ENCODE results near the gene FOSB.

Gene FOSB

DNA sequence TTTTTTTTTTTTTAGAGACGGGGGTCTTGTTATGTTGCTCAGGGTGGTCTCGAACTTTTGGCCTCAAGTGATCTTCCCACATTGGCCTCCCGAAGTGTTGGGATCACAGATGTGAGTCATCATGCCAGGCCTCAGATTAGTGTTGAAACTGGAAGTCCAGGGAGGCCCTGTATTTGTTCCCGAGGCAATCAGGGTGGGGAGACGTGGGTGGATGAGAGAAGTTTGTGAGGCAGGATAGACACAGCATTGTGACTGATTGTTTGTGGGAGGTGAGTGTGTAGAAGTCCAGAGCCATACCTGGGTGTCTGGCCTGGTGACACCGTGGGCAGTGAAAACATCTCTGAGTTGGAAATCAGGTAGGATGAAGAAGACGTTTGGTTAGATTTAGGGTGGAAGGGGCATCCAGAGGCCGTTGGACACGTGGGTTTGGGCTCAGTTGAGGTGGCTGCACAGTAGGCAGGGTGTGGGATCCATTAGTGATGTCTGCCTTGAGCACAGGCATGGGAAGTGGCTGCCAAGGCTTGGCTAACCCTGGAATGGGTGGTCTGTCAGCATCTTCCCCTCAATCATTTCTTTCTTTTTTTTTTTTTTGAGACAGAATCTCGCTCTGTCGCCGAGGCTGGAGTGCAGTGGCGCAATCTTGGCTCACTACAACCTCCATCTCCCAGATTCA, 16.6 kb downstream of the FOSB start:
- no peak for DNase-seq (ENCODE audit: low spot score)

DNA sequence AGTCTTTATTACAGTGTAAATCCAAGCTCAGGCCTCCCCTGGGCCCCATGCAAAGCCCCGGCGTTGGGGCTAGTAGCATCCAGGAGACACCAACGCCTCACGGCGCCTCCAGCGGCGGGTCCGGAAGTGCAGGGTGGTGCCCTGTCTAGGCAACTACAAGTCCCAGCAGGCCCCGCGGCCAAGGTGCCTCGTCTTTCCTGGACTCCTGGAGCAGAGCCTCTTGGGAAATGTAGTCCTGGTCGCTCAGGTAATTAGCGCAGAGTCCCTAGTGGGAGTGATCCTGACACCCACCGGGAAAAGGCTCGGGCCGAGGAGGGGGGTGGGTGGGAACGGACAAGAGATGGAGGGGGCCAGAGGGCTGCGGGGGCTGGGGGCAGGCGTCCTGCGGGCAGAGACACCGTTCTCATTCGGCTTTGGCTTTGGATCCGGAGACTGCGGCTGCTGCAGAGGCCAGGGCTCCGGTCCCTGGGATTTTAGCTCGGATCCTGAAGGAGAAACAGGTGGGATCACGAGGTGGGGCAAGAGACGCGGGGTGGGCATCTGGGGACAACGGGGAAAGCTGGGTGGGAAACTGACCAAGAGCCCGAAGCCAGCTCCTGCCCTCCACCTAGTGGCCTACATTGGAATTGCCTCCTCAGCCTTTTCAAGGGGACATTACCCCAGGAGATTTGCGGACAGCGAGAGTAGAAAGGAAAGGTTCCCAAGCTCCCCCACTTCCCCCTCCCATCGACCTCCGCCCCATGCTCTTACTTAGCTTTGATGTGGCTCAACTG, 17.7 kb downstream of the FOSB start:
- DNase-seq (ENCODE audit: low spot score) = peak; percentile 88

DNA sequence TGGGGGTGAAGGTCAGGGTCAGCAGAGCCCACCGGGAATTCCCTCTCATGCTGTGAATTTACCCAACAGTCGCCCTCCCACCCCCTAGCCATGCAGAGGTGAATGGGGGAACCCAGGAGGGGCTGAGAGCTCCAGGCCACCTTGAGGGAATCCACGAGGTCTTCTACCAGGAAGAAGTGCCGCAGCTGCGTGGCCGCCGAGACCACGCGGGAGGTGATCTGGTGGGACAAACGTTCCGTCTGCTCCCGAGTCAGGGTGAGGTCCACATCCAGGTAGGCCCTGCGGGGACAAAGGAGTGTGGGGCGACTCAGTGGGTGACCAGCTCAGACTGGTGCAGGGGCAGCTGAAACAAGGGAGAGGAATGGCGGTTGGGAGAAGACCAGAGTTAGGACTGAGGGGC, 20.9 kb downstream of the FOSB start:
- DNase-seq (ENCODE audit: low spot score) = no peak

DNA sequence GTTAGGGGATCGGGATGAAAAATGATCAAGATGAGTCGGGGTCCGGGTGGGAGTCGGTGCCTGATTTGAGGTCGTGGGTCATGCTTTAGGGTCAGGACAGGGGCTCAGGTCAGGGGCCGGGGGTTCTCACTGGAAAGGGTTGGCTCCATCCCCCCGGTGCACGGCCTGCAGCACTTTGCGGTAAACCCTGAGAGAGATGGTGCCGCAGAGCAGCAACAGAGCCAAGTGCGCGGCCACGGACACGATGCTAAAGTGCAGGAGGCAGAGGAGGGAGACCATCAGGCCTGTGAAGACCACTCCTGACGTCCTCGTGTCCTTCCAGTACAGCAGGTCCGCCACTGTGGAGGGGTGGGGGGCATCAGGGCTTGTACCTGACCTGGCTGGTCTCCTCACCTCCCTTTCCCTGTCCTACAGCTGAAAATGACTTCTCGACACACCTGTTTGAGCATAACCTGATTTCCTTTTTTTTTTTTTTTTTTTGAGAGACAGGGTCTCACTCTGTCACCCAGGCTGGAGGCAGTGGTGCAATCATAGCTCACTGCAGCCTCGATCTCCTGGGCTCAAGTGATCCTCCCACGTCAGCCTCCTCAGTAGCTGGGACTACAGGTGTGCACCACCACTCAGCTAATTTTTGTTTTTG, 21.5 kb downstream of the FOSB start:
- no peak for DNase-seq (ENCODE audit: low spot score)

GRCh38 chr19:45492137-45492626, 24.4 kb downstream of the FOSB start:
- DNase-seq (ENCODE audit: low spot score) = no peak

DNA sequence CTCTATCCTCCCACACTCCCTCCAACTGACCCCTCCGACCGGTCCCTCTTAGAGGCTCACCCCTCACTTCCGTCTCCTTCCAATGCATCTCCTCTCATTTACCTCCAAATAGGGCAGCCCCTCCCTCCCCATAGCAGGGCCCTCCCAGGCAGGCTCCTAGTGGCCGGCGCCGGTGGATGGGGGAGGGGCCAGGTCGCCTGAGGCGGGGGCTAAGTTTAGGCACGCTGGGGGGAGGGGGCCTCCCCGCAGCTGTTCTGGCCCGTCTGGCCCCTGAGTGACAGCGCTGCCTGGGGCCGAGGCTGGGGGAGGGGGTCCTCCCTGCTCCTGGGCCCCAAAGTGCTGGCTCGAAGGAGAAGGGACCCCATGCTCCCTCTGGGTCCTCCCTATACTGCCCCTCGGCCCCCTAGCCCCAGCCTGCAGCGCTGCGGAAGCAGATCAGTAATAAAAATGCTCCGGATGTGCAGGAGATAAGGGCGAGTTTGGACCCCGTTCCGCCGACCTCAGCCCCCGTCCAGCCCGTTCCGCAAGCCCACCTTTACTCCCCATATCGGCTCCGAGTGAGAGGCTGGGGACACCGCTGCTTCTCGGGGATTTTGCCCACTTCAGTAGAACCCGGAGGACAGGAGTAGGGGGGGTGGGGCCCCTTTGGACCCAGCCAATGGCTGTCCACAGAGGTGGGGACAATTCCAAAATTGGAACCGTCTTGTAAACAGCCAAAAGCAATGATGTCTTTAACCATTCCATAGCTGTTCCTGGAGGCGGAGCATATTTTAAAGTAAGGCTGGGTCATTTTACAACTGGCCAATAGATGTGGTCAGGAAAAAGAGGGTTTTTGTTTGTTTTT, 25.1 kb downstream of the FOSB start:
- peak; percentile 88 for DNase-seq (ENCODE audit: low spot score)

- DNase-seq (ENCODE audit: low spot score) = no peak
These were observed 26.6 kb downstream of the FOSB start for GRCh38 chr19:45494261-45494916.

- no peak for DNase-seq (ENCODE audit: low spot score)
These were observed 27.4 kb downstream of the FOSB start for GRCh38 chr19:45495178-45495577.

DNA sequence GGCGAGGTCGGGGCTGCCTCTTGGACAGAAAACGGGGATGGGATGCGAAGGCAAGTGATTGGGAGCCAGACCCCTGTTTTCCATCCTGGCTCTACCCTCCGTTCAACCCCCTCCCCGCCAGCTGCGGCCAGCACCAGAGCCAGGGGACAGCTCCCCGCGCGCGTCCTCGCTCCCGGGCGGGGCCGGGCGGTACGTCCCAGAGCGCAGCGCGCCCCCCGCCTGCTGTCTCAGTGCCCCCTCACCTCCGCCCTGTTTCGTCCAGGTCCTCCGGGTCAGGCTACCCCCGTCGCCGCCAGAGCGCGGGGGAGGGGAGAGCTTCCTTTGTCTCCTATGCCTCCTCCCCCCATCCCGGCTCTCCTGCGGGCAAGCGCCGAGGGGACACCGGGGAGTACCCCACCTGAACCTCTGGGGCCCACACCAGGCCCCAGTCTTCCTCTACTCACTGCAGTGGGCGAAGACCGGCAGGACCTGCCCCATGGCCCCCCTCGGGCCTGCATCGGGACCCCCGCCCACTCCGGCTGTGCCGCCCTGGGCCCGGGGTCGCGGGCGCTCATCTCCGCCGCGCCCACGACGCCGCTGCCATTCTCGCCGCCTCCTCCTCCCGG, 28.7 kb downstream of the FOSB start:
- no peak for DNase-seq (ENCODE audit: low spot score)

GRCh38 chr19:45497791-45498190, 30.0 kb downstream of the FOSB start:
- DNase-seq (ENCODE audit: low spot score) = no peak

DNA sequence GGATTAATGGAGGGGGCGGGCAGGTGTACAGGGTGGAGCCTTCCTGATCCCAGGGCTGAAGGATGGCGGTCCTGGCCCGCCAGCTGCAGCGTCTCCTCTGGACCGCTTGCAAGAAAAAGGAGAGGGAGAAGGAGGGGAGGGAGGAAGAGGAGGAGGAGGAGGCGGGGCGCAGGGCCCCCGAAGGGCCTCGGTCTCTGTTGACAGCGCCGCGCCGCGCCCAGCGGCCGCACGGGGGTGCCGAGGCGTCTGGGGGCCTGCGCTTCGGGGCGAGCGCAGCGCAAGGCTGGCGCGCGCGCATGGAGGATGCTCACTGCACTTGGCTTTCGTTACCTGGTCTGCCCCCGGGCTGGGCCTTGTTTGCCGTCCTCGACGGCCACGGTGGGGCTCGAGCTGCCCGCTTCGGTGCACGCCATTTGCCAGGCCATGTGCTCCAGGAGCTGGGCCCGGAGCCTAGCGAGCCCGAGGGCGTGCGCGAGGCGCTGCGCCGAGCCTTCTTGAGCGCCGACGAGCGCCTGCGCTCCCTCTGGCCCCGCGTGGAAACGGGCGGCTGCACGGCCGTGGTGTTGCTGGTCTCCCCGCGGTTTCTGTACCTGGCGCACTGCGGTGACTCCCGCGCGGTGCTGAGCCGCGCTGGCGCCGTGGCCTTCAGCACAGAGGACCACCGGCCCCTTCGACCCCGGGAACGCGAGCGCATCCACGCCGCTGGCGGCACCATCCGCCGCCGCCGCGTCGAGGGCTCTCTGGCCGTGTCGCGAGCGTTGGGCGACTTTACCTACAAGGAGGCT, 30.8 kb downstream of the FOSB start, which contains the start of gene PPM1N:
Gene PPM1N, plus strand, starts transcription at position 33 of the 785 bp plus-strand sequence. Its CDS starts 30 bp downstream, at position 63.
- DNase-seq (ENCODE audit: low spot score) = no peak

DNA sequence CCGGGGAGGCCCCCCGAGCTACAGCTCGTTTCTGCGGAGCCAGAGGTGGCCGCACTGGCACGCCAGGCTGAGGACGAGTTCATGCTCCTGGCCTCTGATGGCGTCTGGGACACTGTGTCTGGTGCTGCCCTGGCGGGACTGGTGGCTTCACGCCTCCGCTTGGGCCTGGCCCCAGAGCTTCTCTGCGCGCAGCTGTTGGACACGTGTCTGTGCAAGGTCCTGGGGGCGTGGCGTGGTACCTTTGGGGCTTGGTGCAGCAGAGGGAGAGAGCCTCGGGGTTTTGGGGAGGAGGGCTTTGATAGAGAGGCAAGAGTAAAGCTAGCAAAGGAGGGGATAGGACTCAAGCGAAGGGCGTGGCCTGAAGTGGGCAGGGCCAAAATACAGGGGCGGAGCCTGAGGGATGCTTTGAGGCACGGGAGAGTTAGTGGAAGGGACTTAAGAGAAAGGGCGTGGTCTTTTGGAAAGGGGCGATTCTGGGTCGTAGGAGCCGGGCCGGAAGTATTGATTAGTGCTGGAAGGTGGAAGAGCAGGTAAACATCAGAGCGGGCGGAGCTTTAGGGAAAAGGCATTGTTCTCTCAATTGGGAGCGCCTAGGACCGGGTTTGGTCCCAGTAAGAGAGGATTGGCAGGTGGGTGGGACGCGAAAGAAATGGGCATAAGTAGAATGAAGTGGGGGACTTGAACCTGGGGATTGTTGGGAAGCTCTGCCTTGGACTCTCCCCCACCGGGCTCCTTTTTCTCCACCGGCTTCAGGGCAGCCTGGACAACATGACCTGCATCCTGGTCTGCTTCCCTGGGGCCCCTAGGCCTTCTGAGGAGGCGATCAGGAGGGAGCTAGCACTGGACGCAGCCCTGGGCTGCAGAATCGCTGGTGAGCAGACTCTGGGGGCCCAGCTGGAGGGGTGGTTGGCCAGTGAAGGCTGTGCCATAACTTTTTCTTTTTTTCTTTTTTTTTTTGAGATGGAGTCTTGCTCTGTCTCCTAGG, 31.7 kb downstream of the FOSB start:
- DNase-seq (ENCODE audit: low spot score) = no peak

DNA sequence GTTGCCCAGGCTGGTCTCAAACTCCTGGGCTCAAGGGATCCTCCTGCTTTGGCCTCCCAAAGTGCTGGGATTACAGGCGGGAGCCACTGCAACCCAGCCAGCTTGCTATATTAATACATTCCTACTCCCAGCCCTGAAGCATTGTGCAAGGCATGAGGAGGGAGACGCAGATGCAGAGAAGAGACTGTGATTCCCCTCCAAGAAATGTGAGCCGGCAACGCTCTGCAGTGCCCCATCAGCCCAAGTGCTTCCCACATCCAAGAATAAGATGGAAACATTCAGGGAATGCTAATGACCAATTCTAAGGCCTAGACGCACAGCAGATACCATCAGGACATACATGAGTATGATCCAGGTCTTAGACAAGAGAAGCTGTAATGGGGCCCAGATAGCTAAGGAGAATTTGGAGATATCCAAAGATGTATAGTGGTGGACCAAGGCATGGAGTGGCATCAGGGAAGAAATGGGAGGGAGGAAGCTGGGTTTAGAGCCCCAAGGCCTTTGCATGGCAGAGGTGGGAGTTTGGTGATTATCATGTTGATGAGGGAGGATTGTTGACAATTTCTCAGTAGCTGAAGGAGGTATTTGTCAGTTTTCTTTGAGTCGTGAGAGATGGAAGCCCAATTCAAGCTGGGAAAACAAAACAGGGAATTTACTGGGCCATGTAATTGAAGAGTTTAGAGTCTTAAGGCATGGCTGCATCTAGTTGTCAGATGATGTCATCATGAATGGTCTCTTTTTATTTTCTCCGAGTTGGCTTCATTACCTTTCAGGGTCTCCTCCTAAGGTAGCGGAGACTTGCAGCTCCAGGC, 33.3 kb downstream of the FOSB start:
- DNase-seq (ENCODE audit: low spot score) = no peak

GRCh38 chr19:45501730-45502014, 33.9 kb downstream of the FOSB start:
- no peak for DNase-seq (ENCODE audit: low spot score)

GRCh38 chr19:45502111-45502510, 34.3 kb downstream of the FOSB start:
- DNase-seq (ENCODE audit: low spot score) = no peak

GRCh38 chr19:45503909-45504308, 36.1 kb downstream of the FOSB start:
- DNase-seq (ENCODE audit: low spot score) = no peak

GRCh38 chr19:45505151-45505995, 37.6 kb downstream of the FOSB start:
- DNase-seq (ENCODE audit: low spot score) = no peak

DNA sequence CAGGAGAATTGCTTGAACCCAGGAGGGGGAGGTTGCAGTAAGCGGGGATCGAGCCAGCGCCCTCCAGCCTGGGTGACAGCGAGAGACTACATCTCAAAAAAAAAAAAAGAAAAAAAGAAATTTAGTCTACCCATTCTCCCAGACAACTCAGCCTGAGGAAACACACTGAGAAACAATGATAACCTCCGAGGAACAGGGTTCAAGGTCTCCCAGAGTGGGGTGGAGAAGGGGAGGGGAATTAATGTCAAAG, 38.1 kb downstream of the FOSB start:
- DNase-seq (ENCODE audit: low spot score) = no peak
